Activated T-cell treated with anti-CD3 and anti-CD28 coated beads for 1 hour (primary cell): ENCODE results near the gene SCAPER.

Experiments used
- DNase-seq: peaks from one replicate; pipeline ENCODE4 v3.0.0-alpha.2; 2020; ENCODE audit warnings: low read depth

SCAPER gene

DNA sequence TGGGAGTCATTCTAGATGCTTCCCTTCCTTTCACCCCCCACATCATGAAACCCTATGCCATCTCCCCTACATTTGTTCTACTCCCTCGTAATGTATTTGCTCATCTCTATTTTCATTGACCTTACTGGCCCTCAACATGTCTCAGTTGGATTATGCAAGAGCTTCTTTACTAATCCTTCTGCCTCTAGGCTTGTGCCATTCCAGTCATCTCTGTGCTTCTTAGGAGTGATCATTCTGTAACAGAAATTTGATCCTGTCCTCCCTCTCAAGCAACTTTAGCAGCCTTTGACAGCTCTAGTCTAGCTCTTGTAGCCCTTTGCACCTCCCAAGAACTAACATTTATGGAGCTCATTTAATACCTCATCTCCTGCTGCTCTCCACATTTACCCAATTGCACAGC is 503.9 kb downstream of the SCAPER start:
- no peak for DNase-seq

DNA sequence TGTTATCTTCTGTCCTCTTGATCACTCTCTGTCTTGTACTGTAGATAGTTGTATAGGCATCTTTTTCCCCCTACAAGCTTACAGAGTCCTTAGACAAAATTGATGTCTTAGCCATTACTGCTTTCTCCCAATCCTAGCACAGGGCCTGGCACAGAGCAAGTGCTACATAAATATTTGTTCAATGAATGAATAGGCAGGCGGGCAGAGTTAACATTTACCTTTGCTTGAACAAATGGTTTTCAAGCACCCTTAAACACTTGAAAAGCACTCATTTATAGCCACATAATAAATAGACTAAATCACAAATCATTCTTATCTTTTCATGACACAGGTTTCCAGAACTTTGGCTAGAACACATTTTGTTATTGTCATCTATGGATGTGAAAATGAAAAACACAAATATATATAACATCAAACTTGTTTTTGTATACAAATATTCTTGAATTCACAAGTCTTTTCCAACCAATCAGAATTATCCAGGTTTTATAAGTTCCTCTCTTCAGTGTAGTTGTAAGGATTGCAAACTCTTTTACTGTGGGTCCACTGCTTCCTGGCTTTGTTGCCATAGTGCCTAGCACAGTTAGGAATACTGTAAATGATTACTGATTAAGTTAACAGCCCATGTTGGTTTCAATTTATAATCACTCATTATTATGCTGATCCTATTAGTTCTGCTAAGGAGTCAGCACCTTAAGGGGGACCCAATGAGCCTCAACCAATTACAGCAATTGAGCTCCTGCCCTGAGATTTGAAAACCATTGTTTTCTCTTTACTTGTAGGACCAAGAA is 506.6 kb downstream of the SCAPER start:
- DNase-seq, result no peak

DNA sequence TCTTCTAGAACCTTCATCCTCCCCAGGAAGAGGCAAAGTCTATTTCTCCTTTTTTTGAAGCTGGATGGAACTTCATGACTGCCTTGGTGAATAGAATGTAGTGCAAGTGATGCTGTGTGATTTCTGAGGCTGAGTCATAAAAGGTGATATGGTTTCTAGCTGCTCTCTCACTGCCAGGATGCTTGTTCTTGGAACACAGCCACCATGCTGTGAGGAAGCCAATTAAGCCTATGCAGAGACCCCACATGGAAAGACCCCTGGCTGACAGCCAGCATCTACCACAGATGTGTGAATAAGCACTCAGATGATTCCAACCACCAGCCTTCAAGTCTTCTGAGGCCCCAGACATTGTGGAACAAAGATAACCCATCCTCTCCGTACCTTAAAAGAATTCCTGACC is 511.5 kb downstream of the SCAPER start:
- DNase-seq, result no peak

DNA sequence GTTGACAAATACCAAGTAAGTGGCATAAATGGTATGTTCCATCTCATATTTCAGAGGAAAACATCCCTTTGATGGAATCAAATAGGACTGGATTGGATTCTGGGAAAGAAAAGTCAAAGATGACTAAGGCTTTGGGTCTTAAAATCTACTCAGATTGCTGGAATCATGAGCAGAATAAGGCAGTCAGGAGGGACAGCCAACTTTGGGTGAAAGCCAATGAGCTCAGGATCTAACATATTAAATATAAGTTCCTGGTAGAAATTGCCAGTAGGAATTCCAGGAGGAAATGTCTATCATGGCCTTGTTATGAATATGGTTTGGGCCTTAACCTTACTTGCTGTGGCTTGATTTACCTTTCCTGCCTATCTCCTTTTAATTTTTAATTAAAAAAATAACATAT is 513.3 kb downstream of the SCAPER start:
- DNase-seq, result no peak

DNA sequence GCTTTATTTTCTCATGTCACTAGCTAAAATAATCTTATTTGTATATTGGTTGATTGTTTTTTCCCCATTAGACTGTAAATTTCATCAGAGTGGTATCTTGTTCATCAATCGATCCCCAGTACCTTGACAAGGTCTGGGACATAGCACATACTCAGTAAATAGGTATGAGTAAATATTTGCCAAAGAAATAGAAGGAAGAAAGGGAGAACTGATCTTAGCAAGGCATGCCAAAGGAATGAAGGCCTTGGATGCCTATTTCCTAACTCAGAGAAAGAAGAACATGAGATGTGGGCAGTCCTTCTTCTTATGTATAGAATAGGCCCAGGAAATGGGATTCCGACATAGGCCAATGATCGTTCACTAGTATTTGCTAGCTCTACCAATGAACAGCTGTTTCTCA is 513.8 kb downstream of the SCAPER start:
- DNase-seq, result no peak

DNA sequence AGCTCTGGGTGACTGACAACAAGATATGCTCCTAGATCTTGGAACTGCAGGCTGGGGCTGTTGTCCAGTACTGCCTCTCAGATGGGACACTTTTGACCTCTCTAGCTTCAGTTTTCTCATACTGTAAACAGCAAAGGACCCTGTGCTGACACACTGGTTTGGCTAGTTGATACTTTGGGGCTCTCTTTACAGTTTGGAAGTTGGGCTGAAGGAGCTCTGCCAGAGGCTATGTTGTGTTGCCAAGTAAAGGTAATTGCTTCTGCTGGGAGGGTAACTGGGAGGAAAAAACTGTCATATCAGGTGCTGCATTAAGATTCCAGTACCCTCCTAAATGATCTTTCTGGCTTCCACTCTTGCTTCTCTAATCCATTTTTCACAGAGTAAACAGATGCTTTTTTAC is 514.6 kb downstream of the SCAPER start:
- no peak for DNase-seq

DNA sequence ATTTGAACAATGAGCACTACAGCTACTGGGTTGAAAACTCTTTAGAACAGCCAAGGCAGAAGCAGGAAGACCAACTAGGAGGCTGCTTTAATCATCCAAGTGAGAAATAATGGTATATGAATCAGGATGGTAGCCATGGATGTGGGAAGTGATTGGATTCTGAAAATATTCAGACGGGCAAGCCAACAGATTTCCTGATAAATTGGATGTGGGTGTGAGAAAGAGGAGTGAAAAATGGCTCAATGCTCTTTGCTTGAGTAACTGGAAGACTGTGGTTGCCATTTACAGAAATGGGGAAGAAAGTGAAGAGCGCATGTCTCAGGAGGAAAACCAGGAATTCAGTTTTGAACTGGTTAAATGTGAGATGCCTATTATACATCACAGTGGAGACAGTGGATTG is 518.2 kb downstream of the SCAPER start:
- DNase-seq, result no peak

DNA sequence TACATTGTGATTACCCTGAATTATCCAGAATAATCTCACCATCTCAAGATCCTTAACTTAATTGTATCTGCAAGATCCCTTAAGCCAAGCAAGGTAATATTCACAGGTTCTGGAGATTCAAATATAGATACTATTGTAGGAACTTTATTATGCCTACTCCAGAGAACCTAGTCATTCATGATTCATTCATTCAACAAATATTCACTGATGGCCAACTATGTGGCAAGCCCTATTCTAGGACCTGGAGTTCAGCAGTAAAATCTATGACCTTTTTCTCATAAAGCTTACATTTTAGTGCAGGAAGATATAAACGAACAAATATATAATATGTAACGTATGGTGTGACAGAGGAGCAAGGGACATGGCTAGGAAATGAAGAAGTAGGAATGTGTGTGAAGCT is 519.0 kb downstream of the SCAPER start:
- no peak for DNase-seq

DNA sequence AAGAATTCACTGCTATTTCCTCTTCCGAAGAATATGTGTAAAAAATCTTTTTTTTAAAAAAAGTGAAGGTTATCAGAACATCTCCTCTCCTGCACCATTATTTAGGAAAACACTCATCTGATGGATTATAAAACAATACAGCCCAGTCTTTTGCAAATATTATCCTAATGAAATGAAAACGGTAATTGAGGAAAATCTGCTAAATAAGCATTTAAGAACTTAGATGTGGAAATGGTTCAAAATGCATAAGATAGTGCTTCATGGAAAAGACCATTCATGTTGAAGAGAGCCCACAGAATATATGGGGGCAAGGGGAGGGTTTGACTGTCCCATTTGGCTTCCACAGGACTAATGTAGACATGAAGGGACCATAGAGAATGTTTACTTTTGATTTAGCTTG is 520.7 kb downstream of the SCAPER start:
- DNase-seq, result no peak

DNA sequence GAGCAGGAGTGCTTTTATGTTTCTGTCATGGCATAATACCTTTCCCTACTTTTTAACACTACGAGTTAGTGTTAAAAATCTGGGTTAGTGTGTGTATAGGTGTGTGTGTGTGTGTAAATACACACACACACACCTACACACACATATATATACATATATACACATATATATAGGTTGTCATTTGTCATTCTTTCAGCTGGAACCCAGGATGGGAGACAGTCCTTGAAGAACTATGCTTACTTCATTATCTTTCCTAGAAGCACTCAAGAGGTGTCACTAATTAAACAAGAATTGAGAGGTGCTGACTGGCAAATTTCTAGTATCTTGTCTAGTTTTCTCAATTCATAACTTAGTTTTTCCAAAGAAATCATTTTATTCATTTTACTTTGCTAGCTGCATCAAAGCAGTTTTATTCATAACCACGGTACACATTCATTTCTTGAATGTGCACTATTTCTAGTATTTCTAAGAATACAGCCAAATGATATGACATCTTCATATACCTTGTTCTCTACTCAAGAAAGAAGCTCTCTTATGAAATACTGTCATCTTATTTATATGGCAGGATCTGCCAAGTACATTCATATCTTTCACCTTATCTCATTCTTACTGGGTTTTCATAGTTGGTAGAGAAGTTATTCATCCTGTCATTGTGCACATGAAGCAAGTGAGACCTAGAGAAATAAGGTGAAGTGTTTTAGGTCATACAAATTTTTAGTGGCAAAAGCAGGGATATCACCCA is 522.0 kb downstream of the SCAPER start:
- no peak for DNase-seq

DNA sequence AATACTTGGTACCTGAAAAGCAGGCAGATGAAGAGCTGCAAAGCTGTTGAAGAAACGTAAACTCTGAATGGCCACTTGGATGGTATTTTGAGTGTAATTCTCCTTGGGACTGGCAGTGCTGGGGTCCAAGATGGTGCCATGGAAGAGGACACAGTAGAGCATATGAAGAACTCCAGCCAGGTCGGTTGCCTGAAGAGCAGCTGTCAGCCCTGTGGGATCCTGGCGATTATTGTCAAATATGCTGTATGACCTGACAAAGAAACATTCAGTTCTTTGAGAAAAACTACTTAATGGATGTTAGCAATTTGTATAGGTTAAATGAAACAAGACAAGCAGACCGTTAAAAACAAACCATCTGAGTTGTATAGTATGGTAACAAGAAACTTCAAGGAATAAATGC is 523.8 kb downstream of the SCAPER start:
- DNase-seq, result no peak

DNA sequence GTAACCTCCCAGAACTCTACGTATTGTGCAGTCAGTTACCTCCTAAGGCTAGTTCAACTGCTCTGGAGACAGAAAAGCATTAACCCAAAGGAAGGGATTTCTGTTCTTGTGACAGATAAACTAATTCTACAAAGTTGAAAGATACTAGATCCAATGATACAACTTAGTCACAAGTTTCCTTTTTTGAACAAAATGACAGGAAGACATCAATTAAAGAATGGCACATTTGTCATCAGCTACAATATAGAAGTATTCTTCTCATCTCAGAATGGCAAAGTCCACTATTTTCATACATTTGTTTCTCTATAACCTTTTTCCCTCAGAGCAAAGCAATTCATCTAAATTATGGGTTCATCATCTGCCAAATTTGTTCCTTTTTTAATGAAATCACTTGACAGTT is 524.9 kb downstream of the SCAPER start:
- no peak for DNase-seq

DNA sequence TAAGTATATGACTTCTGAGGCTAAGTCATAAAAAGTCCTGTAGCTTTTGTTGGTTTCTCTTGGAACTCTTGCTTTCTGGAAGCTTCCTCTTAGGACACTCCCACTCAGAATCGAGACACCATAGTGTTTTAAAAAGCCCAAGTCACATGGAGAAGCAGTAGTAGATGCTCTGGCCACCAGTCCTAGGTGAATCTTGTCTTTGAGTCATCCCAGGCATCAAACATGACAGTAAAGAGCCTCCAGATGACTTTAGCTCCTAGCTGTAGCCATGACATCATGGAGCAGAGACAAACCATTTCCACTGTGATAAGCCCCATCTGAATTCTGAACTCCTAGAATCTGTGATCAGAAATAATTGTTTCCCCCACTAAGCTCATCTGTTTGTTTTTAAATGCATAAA is 526.4 kb downstream of the SCAPER start:
- no peak for DNase-seq

DNA sequence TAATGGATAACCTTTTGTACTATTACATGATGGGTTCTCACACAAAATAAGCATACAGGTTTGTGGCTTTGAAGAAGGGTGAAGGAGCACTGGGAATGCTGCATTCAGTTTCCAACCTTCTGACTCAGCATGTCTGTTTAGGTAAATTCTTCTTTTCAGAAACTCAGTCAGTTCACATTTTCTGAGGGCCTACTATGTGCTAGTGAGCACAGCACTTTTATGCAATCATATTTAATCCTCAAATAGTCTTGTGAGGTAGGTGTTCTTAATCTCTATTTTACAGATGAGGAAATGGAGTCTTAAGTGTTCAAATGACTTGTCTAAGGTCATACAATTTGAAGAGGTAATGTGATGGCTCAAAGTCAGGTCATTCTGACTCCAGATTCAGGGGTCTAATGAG is 527.4 kb downstream of the SCAPER start:
- DNase-seq, result no peak

DNA sequence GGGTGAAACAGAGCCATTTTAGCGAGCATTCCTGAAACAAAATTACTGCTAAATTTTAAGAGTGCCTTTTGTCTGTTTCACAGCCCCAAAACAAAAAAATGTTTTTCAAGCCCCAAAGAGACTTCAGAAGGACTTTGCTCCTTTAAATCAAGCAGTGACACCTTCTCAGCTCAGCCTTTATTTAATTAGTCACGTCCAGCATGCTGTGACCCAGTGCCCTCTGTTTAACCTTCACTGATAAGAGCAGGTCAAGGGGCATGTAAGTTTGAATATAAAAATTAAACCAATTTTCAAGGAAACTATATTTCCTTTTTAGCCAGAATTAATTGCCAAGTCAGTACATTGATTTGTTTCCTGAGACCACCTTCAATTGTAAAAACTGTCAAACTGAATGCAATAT is 527.9 kb downstream of the SCAPER start:
- DNase-seq, result no peak

DNA sequence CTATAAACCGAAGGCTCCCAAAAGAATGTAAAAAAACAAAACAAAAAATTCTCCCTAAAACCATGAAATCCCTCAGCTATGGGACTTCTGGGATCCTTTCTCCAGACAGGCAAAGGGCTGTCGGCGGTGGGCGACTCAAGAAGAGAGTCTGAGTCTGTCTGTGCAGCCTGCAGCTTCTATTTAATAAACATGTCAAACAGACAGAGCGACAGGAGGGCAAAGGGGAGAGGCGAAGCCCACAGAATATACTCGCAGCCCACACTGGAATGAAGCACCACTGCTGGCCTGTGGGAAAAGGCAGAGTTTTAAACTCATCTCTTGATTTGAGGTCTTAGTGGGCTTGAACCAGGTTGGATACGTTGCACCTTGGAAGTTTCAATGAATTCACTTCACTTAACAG is 528.3 kb downstream of the SCAPER start:
- DNase-seq, result no peak

DNA sequence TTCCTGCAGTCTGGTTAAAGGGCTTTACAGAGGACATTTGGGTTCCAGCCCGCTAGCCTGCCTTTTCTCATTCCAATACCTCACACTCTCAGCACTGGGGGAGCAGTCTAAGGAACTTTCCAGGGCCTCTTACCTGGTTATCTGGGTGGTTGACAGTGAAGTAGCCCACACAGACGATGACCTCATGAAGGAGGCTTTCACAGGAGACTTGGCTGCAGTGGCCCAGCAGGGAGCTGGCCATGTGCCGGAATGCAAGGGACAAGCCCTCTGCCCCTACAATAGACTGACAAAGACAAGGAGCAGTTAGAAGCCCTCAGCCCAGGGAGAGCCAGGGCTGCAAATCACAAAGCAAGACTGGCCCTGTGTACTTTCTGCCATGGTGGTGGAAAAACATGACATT is 529.1 kb downstream of the SCAPER start:
- no peak for DNase-seq

DNA sequence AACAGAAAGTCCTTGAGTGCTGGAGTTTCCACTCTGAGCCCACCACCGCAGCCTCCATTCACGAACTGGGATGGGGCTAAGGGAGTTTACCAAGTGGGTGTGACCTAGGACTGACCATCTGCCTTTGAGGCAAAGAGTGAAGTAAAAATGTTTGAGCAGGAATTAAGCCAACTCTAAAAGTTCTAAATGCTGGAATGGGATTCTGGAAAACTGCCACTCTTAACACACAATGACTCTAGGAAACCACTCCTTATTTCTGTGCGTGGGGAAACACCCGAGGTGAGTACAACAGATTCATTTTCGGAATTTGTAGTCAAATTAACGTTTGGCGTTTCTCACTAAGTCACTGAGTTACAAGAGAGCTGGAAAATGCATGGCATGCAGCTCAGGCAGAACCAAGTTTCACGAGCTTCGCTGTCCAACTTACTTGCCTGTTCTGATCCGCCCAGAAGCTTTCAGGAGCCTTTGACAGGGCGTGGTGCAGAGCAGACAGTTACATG is 537.0 kb downstream of the SCAPER start:
- DNase-seq, result no peak

DNA sequence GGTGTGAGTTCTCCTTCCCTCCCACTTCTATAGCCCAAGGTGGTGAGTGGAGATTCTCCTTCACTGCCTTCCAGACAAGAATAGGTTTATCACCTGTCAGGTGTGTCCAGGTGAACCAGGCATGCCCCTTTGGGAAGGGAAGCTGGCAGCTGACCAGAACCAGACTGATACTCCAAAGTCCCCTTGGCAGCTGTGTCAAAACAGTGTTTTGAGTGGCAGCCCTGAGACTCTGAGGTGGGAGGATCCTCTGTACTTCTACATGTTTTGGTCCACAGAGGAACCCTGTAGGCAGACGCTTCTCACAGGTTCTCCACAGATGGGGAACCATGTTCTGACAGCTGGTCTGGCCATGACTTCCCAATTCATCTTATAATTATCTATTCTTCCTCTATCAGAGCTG is 538.4 kb downstream of the SCAPER start:
- DNase-seq, result no peak

DNA sequence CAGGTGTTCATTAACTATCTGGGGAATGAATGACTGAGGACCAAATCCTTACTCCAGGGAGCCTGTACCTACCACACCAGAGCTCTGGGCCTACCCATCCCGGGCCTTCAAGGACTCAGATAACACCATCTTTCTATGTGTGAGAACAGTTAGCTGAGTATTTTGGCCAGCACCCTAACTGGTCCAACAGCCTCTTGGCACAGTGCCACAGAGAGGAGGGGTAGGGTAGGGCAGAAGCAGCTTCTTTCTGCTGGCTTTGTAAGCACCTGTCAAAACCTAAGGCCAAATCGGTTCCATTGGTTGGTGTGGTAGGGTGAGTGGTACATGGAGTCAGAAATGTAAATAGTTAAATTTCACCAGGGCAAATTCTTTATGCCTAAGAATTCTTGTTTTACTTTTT is 541.9 kb downstream of the SCAPER start:
- DNase-seq, result no peak

DNA sequence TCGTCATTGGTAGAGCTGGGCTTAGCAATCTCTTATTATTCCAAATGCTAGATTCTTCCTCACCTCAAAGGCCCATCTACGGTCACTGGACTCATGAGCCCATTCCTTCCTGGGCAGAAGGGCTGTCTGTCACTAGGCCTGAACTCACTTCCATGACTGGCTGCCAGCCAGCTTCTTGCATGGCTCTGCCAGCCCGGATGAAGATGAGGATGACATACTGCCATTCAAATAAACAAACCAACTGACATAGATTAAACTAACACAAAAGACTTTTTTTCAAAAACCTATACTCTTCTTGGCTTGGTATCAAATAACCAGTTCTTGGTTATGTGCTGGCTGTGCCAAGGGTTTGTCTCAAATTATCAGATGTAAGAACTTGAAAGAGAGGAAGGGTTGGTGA is 544.7 kb downstream of the SCAPER start:
- DNase-seq, result no peak

DNA sequence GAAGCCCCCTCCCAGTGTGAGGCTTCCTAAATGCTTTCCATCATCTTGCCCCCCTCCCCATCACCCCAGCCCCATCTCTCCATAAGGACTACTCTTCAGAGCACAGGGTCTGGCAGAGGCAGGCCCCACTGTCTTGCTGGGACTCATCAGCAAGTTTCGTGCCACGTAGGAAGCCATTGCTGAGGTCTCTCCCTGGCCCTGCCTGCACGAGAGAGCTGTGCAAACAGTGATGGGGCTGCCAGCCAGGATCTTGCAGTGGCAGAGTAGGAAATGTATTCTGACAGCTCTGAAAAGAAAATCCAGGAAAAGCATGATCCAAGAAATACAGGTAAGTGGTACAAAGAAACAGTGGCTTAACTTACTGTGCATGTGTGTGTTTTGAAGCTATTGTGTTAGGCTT is 546.0 kb downstream of the SCAPER start:
- DNase-seq, result no peak

DNA sequence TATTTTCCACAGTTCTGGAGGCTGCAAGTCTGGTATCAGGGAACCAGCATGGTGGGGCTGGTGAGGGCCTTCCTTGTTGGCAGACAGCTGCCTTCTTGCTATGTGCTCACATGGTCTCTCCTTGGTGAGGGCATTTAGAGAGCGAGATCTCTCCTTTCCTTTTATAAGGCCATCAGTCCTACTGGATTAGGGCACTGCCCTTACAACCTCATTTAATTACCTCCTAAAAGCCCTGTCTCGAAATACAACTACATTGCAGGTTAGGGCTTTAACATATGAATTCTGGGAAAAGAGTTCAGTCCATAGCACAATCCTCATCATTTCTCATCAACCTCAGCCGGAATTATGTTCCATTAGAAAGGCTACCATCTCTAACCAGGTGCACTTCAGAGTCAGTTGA is 546.7 kb downstream of the SCAPER start:
- no peak for DNase-seq
